ENCODE data around the gene BORCS5. TPM values are rescaled to one million over a fixed set of nuclear protein-coding genes. Genes with fewer than 3 reads are reported as not detected.
"Not testable (repeated sequence)": the region's sequence is repeated elsewhere in the genome, so short reads cannot be mapped to it uniquely, and the experiment has no call there.

Gene BORCS5
- total RNA-seq (2014; rRNA removed; shearing (Covaris generic)) (4.6 and 7.7 TPM in 2 replicates), polyA plus RNA-seq (2016; fragmentation: Nextera tagmentation; extraction: Ambion mirVana) (14.1 and 17.2 TPM in 2 replicates)

- H3F3A ChIP-seq (ENCODE audit: insufficient read depth), result peaks cover 12% of the 10 kb centered on the region; the same call in 1 of the 2 replicates
- peak within 1 kb of the TSS; percentile 97 for H3K4me2 ChIP-seq (ENCODE audit: unreplicated experiment)
- DNase-seq, result peak; percentile 97
- peaks cover 10% of the 10 kb centered on the region for H3K4me1 ChIP-seq (ENCODE audit: insufficient read depth)
- in situ Hi-C loops (cut with MboI), result no loop called here
- peak within 1 kb of the TSS; percentile 95 for H2AFZ ChIP-seq
- no peak for TF ChIP-seq EZH2phosphoT487 (IDR thresholded peaks at IDR 0.05; ENCODE audit: insufficient read depth, low read depth)
- no peak for TF ChIP-seq EZH2 (IDR thresholded peaks at IDR 0.05; ENCODE audit: insufficient read depth, poor library complexity, severe bottlenecking)
- no peaks in the 10 kb centered on the region for H3K9me2 ChIP-seq (ENCODE audit: insufficient read depth)
- H3K9ac ChIP-seq, result peak within 1 kb of the TSS; percentile 91
- H3K27ac ChIP-seq, result peak within 1 kb of the TSS; percentile 78
- no peaks in the 10 kb centered on the region for H4K20me1 ChIP-seq (ENCODE audit: insufficient read depth)
- H3K79me2 ChIP-seq (ENCODE audit: insufficient read depth), result peaks cover 35% of the 10 kb centered on the region
- H3K9me3 ChIP-seq (ENCODE audit: low read depth), result no peaks in the 10 kb centered on the region
- H3K27me3 ChIP-seq (replicated peaks; ENCODE audit: insufficient read depth), result no peaks in the 10 kb centered on the region
- 1 to 2% methylated on average over 56 to 63 of the region's 72 CpGs for WGBS, 2 experiments (ENCODE audit: low coverage in 1 of 2, low lambda C conversion rate in 2 of 2, missing lambda C conversion rate in 2 of 2)
- H3K4me3 ChIP-seq, result peak within 1 kb of the TSS; percentile 85
- no peaks in the 10 kb centered on the region for H3K36me3 ChIP-seq (ENCODE audit: low read depth)
Observed at GRCh38 chr12:12356896-12357718, at the start of gene BORCS5. Gene BORCS5, plus strand, starts transcription at chr12:12357078. Its CDS starts 374 bp downstream, at chr12:12357452.

GRCh38 chr12:12310695-12311094, 46.2 kb upstream of the BORCS5 start:
- H3K9me2 ChIP-seq (ENCODE audit: insufficient read depth); H2AFZ ChIP-seq; H3K4me2 ChIP-seq (ENCODE audit: unreplicated experiment); H3K27me3 ChIP-seq (replicated peaks; ENCODE audit: insufficient read depth); H3K27ac ChIP-seq; H3K4me1 ChIP-seq (ENCODE audit: insufficient read depth); H3K36me3 ChIP-seq (ENCODE audit: low read depth); H3K79me2 ChIP-seq (ENCODE audit: insufficient read depth); in situ Hi-C loops (cut with MboI); H4K20me1 ChIP-seq (ENCODE audit: insufficient read depth); H3F3A ChIP-seq (ENCODE audit: insufficient read depth); H3K9ac ChIP-seq; H3K9me3 ChIP-seq (ENCODE audit: low read depth); H3K4me3 ChIP-seq; DNase-seq: not testable (repeated sequence)
- WGBS, 2 experiments (ENCODE audit: low coverage in 1 of 2, low lambda C conversion rate in 2 of 2, missing lambda C conversion rate in 2 of 2), result 63 to 75% methylated on average over 10 of the region's 10 CpGs

- H3K4me2 ChIP-seq (ENCODE audit: unreplicated experiment), result no peak overlapping the region
- no peak overlapping the region for H3K4me3 ChIP-seq
- in situ Hi-C loops (cut with MboI), result no loop called here
- H3F3A ChIP-seq (ENCODE audit: insufficient read depth), result no peaks in the 10 kb centered on the region
- H3K4me1 ChIP-seq (ENCODE audit: insufficient read depth), result peaks cover 14% of the 10 kb centered on the region
- no peak overlapping the region for H2AFZ ChIP-seq
- no peaks in the 10 kb centered on the region for H3K9me2 ChIP-seq (ENCODE audit: insufficient read depth)
- no peaks in the 10 kb centered on the region for H4K20me1 ChIP-seq (ENCODE audit: insufficient read depth)
- H3K79me2 ChIP-seq (ENCODE audit: insufficient read depth), result no peaks in the 10 kb centered on the region
- TF ChIP-seq EZH2phosphoT487 (IDR thresholded peaks at IDR 0.05; ENCODE audit: insufficient read depth, low read depth), result no peak
- TF ChIP-seq EZH2 (IDR thresholded peaks at IDR 0.05; ENCODE audit: insufficient read depth, poor library complexity, severe bottlenecking), result no peak
- H3K36me3 ChIP-seq (ENCODE audit: low read depth), result no peaks in the 10 kb centered on the region
- no peak overlapping the region for H3K9ac ChIP-seq
- H3K9me3 ChIP-seq (ENCODE audit: low read depth), result no peaks in the 10 kb centered on the region
- no peak for DNase-seq
- no peak overlapping the region for H3K27ac ChIP-seq
- H3K27me3 ChIP-seq (replicated peaks; ENCODE audit: insufficient read depth), result no peaks in the 10 kb centered on the region
Observed at GRCh38 chr12:12315838-12316237, 41.0 kb upstream of the BORCS5 start.

- H3K9me2 ChIP-seq (ENCODE audit: insufficient read depth), result no peaks in the 10 kb centered on the region
- H2AFZ ChIP-seq, result peak overlapping the region; percentile 88
- H3K27me3 ChIP-seq (replicated peaks; ENCODE audit: insufficient read depth), result no peaks in the 10 kb centered on the region
- peak overlapping the region; percentile 36 for H3K9ac ChIP-seq
- H3K4me3 ChIP-seq, result peak overlapping the region; percentile 60
- 26 to 27% methylated on average over 9 of the region's 9 CpGs for WGBS, 2 experiments (ENCODE audit: low coverage in 1 of 2, low lambda C conversion rate in 2 of 2, missing lambda C conversion rate in 2 of 2)
- TF ChIP-seq EZH2phosphoT487 (IDR thresholded peaks at IDR 0.05; ENCODE audit: insufficient read depth, low read depth) (no peak), EZH2 (IDR thresholded peaks at IDR 0.05; ENCODE audit: insufficient read depth, poor library complexity, severe bottlenecking) (no peak)
- no peaks in the 10 kb centered on the region for H3K36me3 ChIP-seq (ENCODE audit: low read depth)
- H3K9me3 ChIP-seq (ENCODE audit: low read depth), result no peaks in the 10 kb centered on the region
- no peaks in the 10 kb centered on the region for H3K79me2 ChIP-seq (ENCODE audit: insufficient read depth)
- H4K20me1 ChIP-seq (ENCODE audit: insufficient read depth), result no peaks in the 10 kb centered on the region
- in situ Hi-C loops (cut with MboI), result loop anchor here (10.0 kb wide), 1 partner anchor 735 kb away; no protein-coding TSS in a partner anchor
- H3K4me1 ChIP-seq (ENCODE audit: insufficient read depth), result peaks cover 14% of the 10 kb centered on the region
- H3K4me2 ChIP-seq (ENCODE audit: unreplicated experiment), result peak overlapping the region; percentile 79
- peak; percentile 23 for DNase-seq
- no peak overlapping the region for H3K27ac ChIP-seq
- no peaks in the 10 kb centered on the region for H3F3A ChIP-seq (ENCODE audit: insufficient read depth)
Observed at GRCh38 chr12:12319451-12320183, 37.3 kb upstream of the BORCS5 start.

Data from GM23248 (cell line).